ENCODE measurements around the gene MXD4.

MXD4 gene

DNA sequence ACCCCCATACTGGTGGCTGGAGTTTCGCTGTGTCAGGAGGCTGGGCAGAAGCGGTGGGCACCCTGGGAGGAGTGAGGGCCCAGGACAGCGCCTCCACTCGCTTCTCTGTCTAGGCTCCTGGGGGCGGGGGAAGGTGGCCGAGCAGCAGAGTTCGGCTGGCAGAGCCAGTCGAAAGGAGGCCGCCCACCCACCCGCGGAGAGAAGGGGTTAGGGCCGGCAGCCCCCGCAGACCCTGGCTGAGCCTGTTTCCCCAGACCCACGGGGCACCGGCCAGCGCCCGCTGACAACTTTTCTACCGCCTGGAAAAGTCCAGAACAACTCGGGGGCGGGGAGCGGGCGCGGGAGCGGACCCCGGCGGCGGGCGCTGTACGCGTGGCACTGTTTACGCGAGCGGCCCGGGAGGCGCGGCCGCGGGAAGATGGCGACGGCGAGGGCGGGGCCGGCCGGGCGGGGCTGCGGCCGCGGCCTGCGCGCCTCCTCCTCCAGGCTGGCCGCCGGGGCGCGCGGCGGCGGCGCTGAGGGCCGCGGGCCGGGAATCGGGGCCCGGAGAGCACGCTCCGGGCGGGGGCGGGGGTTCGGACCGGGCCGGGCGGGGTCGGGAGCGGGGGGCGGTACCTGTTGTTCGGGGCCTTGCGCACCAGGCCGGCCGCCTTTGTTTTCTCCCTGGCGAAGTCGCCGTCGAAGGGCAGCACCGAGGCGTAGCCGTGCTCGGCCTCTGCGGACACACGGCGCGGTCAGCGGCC is 628 bp downstream of the MXD4 start:
- no peak for DNase-seq

DNA sequence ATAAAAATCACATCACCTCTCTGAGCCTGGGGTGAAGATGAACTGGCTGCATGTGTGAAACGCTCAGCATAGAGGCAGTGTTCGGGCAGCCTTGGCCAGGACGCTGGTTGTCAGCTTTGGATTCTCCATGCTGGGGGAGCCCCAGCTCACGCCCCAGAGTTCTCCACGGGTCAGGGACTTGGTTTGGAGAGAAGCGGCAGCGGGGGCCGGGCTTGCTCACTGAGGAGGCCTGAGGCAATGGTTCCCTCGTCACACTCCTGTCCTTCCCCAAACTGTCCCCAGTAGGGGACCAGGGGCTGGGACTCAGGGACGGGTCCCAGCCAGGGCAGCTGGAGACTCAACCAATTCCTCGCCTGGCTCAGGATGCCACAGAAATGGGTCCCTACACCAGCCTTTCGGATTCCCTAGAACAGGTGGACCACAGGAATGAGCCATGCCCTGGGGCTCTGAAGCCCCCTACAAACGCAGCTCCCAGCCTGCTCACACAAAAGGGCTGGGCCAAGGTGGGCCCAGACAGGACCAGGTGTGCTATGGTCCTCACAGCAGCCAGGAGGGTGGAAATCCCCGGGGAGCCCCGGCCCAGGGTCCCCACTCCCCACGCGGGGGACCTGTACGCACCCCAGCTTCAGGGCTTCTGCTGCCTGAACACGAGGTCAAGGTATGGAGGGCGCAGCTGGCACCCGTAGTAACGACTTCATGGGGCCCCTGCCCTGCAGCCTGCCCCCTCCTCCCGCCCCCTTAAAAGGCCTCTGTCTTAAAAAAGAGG is 1.4 kb downstream of the MXD4 start:
- DNase-seq, result no peak

DNA sequence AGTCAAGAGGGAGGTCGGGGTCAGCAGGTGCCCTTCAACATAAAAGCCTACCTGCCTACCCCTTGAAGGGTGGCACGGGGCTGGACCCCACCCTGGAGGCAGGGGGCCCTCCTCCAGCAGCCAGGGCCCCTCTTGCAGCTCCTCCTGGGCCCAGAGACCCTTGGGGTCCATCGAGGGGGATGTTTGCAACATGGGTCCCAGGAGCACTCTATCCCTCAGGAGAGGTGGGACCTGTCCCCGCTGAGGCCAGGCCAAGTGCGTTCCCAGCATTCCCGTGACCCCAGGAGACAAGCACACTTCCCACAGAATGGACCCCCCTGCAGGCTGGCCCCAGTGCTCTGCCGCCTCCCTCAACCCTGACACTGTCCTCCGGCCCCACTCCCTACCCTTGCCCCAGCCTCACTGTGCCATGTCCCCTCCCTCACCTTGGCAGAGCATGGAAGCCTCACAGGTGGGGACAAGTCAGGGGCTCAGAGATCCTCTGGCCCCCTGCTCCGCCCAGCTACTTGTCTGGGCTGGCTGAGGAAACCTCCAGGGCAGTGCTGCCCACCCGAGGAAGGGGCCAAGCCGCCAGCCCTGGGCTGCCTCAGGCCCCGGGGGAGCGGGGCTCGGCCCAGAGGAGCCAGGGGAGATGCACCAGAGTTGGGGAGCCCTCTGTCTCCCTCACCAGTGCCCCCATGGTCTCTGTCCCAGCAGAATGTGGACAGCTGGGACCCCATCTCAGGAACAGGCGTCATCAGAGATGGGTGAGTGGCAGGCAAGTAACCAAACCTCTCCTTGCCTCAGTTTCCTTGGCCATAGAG is 2.2 kb downstream of the MXD4 start:
- no peak for DNase-seq

DNA sequence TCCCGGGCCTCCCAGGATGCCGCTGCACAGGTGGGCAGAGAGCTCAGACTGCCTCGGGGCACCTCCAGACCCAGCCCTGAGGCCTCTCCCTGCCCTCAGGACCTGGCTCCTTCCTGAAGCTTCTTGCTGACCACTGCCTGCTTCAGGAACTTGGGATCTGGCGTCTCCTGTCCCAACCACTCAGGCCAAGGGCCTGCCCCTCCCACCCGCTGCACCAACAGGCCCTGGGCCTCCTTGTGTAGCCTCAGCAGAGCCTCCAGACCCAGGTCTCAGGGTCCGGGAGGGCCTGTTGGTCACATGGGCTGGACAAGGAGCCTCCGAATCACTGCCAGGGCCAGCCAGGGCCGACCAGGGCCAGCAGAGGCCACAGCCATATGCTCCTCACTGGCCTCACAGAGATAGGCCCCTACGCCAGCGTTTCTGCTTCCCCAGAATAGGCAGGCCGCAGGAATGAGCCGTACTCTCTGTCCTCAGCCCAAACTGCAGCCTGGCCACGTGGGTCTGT is 2.8 kb downstream of the MXD4 start:
- DNase-seq, result no peak

DNA sequence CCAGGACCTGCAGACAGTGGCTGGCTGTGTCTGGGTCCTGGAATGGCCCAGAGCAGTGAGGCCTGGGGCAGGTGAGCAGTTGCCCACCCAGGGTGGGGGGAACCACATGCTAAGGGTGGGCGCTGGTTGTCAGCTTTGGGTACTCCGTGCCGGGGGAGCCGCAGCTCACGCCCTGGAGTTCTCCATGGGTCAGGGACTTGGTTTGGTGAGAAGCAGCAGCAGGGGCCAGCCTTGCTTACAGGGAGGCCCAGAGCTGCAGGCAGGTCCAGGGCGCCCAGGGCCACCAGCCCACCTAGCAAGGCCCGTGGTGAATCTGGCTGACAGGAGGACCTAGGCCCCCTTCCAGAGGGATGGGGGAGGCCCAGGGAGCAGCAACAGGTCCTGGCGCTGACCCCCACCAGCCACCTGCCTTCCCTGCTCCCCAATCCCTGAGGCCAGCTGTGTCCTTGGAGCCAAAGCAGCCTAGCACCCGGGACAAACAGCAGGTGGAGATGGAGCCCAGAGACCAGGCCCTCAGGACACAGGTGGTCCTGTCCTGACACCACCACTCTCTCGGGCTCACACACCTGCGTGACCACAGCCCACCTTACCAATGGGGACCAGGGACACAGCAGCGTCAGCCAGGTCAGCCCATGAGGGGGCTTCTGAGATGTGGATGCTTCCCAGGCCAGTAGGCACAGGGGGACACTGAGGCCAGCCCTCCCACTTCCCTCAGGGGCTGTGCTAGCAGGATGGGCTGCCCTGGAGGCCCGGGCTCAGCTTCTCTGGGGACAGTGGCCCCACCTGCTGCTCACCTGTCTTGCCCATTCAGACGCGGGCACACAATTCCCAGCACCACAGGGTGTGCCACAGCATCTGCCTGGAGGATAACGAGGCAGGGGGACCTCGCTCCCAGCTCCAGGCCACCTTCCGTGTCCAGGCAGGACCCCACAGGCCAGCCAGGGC is 3.5 kb downstream of the MXD4 start:
- no peak for DNase-seq

DNA sequence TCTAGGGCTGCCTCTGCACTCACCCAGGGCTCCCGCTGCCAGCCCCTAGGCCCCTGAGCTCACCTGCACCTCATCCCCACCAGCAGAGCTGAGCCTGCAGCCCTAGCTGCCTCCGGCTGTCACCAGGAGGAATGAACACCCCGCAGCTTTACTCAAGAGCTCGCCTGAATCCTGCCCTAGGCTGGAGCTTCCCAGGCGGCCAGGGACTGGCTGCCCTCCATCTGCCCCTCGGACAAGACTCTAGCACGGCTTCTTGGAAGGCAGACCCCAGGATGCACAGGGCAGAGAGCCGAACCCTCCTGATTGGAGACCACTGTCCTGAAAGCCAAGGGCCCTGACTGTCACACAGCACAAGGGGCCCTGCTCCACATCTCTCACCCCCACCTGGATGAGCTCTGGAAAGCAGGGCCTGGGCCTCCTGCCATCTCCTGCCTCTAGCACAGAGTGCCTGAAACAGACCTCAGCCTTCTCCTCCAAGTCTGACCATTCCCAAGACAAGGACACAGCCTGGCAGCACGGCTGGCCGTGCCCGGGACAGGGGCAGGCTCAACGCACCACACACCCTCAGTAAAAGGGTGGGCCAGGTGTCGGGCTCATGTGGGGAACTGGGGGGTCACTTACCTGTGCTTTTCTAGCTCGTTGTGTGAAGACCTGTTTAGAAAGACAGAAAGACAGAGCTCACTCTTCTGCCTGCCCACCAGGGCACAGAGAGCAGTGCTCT is 4.4 kb downstream of the MXD4 start:
- DNase-seq, result no peak

DNA sequence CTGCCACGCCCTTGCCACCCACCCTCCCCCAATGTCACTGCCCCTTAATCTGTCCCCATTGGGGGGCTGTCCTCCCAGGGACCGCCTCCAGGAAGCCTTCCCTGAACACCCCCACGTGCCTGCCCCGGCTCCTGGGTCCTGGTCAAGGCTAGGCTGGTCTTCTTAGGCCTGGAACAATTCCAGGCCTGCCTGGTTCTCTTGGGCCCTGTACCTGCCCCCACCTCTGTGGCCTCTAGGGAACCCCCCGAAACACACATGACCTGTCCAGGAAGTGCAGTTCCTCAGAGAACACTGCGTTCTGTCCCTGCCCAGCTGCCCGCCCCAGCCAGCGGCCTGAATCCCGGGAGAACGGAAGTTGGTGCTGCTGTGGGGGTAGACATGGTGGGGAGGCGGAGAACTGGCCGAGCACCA is 5.1 kb downstream of the MXD4 start:
- no peak for DNase-seq

DNA sequence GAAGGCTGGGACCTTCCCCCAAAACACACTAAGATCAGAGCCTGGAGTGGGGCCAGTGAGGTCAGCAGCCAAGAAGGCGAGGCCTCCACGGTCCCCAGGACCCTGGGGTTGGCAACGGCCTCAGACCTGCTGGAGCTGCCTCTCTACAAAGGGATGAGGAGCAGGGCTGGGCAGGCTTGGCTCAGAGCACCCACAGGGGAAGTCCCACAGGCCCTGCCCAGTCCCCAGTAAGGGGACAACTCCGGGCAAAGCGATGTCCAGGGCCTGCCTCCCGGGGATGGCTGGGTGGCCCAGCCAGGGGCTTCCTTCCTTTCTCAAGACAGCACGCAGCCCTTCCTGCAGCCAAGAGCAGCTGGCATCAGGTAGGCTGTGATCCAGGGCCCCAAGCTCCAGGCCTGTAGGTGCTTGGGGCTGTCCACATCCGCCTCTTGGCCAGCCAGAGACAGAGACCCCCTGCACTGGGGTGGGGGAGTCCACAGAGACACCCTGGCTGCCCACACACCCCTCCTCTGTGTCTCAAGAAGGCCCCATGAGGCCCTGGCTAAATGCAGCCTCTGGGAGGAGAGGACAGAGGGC is 5.7 kb downstream of the MXD4 start:
- no peak for DNase-seq

DNA sequence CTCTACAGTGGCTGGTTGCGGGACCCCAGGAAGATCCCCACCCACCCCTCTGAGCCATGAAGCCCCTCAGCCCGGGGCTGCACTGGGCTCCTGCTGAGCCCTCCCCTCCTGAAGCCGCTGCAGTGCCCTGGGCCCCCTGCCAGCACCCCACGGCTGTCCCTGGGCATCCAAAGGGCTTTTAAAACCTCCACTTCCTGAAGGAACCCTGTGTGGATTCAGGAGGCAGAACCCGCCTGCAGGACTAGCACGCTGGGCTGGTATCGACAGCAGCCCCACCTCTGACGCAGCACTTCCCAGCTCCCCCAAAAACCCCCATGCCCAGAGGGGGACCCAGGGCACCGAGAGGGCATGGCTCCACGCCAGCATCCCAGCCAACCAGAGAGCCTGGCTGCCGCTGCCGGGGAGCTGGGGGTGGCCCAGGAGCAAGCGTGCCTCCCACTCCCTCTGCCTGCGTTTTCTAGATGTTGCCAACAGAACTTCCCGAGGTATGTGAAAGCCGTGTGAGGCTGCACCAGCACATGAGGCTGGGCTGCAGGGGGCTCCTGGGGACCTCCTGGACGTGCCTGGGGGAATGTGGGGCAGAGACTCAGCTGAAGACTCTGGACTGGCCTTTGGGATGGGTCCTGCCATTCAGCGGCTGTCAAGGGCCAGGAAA is 6.3 kb downstream of the MXD4 start:
- no peak for DNase-seq

DNA sequence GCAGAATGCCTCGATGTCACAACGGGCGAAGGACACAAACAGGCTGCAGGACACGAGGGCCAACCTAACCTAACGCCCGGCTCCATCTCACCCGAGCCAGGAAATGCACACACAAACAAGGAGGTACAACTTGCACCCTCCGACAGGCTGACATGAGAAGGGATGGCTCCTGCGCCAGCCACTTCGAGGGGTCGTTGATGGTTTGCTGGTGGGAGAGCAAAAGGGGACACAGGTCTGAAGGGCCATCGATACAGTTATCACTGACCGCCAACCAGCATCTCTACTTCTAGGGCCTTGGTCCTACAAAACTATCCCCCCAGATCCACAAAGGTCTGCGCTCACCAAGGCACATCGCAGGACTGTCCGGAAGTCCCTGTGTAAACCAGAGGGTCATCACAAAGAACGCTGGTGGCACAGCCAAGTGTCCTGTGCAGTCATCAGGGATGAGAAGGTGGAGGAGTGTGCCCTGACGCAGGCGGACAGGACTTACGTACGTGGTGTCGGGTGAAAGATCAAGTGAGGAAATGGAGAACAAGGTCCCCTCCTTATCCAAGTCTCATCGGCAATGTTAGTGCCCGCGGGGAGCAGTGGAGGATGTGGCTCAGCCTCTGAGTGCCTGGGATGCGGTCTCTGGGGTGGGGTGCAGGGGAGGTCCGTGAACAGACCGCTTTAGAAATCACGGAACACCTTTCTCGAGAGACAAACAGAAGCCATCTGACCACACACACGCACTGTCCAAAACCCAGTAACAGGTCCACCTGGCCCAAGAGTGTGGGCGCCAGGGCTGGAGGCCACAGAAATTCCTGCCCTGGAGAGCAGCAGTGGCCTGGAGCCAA is 7.0 kb downstream of the MXD4 start:
- DNase-seq, result no peak

DNA sequence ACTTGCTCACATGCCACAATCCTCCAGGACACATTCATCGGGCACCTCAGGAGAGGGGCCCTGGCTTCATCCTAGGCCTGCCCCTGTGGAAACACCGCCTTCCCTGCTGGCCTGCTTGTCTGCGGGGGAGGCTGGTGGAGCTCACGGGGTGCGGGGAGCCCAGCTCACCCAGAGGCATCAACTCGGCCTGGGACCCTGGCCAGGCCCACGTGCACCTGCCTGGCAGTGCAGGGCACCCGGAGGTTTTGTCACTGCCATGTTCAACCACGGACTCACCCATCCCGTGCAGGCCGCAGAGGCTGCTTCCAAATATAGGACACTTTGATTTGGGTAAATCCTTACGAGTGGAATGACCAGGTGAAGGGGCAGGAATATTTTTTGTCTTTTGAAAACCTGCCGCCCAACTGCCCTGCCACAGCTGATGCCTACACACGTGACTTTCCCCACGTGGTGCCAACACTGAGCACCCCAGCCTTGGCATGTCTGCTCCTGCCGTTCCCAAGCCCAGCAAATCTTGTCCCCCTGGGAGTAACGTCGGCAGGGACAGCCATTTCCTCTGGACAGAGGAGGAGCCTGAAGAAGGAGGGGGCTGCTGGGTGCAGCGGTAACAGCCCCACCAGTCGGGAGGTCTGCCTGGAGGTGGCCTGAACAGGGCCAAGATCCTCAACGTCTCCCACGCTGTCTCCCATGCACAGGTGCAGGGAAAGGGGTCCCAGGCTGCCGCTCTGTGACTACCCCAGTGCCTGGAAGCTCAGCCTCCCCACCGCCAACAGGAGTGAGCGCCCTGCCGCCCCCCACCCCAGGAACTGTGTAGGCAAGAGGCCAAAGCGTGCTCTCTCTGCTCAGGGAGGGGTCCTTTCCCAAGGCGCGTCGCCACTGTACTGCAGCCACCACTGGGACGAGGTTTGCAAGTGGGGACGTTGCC is 8.5 kb downstream of the MXD4 start:
- DNase-seq, result no peak

DNA sequence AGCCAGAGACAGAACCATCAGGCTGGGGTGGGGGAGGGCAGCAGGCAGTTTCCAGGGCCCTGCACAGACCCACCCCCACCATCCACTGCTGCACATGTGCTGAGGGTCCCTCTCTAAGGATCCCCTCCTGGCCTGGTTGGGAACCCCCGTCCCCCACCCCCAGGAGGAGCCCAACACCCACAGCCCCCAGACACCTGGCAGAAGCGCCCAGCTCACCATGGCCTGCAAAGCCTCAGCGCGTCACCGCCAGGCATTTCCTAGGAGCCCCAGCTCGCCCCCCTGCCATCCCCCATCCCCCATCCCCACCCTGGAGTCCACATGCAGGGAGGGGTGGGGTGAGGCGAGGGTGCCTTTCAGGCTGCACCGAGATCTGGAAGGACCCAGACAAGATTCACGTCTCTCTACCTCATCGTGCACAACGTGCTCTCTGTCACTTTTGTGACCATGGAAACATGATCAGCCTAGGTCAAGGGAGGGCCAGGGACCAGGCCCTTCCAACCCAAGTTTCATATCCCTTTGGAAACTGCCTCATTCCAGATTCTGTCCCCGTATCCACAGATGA is 9.3 kb downstream of the MXD4 start:
- no peak for DNase-seq

DNA sequence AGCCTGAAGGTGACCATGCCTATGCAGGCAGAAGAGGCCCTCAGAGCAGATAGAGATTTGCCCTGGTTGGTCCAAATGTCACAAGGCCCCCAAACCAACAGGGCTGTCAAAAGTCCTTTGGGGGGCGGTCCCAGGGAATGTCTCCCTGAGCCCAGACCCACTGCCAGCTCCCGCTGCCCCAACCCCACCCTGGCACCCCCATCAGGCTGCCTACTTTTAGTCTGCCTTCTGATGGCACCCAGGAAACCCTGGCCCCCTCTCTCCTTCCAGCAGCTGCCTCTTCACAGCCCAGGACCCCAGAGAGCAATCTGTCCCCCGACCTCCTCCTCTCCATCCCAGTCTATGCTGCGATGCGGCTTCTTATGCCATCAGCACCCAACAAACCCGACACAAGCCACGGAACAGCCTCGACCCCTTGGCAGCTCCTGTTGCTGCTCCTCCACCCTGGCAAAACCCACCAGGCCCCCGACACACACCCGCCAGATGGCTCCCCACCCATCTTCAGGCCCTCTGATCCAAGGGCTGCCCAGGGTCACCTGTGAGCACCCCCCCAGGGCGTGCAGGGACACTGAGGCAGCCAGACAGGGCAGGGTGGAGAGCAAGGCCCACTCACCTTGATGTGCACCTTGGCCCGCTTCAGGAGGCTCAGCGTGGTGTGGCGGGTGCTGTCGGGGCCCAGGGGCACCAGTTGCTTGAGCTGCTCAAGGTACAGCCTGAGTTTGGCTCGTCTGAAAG is 9.9 kb downstream of the MXD4 start:
- no peak for DNase-seq

DNA sequence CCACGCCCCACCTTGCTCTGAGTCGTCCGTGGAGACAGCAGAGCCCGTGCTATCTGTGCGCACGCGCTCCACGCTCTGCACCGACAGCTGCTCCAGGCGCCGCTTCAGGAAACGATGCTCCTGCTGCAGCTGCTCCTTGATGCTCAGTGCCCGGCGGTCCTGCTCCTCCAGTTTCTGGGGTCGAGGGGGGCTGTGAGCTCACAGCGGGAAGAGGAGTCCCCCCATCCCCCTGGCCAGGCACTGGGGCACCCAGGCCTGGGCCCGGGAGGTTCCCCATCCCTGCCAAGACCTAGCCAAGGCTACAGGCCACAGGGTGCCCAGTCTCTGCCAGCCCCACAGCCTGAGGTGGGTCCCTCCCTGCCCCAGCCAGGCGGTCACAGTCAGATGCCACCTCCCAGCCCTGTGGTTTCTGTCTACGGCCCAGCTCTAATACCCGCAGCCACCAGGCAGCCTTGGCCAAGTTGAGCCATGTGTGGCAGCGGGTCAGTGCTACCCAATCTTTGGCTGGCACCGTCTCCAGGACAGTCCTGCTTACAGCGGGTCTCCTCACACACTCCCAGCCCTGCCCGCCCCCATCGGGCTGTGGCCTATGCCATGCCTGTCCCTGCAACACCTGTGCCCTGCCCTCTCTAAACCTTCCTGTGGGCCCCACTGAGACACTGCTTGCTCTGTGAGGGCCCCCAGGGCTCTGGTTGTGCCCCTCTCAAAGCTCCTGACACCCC is 10.7 kb downstream of the MXD4 start:
- DNase-seq, result no peak

DNA sequence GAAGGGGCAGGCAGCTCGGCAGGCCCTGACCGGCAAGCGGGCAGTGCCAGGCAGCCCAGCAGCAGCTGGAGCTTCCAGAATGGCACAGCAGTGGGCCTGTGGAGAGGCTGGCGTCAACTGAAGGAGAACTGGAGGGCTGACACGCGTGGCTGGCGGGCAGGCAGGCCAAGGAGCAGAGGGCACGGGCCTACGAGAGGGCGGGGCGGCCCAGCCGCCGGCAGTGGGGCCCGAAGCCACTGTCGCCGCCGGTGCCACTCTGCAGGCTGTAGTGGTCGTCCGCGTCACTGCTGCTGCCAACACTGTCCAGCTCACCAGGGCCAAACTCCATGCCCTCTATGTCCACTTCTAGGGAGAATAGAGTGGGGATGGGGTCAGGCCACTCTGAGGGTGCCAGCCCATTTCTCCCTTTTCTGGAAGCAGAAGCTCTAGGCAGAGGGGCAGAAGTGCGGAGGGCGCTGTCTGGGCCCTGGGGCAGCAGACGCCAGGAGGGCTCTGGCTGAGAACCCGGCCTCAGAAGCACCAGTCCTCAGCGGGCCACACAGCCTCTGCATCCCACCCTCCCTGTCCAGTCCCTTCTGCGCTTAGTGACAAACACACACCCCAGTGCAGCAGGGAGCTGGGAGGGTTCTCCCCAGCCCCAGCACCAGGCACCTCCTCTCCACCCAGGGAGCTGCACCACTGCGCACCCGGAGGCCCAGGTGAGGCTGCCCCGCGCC is 11.4 kb downstream of the MXD4 start:
- DNase-seq, result no peak

Data from NCI-H774 (cell line).